GM10248 (cell line): ENCODE data around the gene AARS2.
A peak's percentile ranks its signal among the peaks of the same experiment; 100 is the strongest.

Source experiments
- CTCF ChIA-PET: fragments of 300-600 bp; sonication (Branson Sonifier 250); formaldehyde crosslinking; extraction: SDS; loops from one replicate; lab custom pipeline; 2021; ENCODE audit warnings: antibody characterized with exemption; lab: Yijun Ruan, JAX
- POLR2A ChIA-PET: fragments of 350-650 bp; sonication (Branson Sonifier 250); formaldehyde crosslinking; extraction: SDS; loops from one replicate; lab custom pipeline; 2020; ENCODE audit warnings: antibody characterized with exemption; lab: Yijun Ruan, JAX
- DNase-seq: peaks from one replicate; pipeline ENCODE4 v3.0.0; 2012; ENCODE audit errors: extremely low spot score
- TF ChIP-seq, protein P1 (sequence below): IDR thresholded peaks from 2 replicates; pipeline ENCODE4 v1.5.1; 2012; ENCODE audit warnings: mild to moderate bottlenecking, low read depth; ENCODE audit errors: extremely low read depth, missing control alignments, control extremely low read depth

Gene AARS2

DNA sequence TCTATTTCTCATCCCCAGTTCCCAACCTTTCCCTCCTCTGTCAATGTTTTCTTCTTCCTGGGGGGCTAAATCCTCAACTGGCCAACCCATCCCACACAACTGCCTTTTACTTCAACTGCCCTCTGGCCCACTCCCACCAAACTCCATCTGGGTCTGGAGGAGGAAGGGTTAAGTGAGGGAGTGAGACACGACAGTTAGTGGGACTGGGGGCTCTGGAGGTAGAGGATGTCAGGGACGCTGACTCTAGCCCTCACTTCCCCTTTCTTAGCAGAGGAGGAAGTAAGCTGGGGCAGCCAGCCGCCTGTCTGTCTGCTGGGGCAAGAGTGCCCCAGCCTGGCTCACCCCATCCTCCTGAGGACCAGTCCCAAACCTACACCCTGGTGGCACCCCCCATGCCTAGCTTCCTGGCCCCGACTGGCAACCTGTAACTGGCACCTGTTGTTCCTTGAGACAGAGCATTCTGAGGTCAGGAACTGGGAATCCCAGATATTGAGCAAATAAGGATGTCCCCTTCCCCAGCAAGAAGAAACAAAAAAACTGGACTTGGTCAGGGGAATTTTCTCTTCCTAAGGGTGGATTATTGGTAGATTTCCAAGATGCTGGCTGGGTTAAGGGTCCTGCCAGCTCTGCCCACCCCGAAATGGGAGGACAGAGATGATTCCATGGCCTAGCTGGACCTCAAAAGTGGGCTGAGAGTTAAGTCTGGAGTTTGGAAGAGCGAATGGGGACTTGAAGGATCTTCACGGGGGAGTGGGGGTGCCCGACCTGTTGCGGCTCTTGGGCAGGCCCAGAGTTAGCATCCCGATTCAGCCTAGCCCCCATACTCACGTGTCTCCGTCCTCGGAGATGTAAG, 48.8 kb downstream of the AARS2 start:
- TF ChIP-seq, protein P1, sequence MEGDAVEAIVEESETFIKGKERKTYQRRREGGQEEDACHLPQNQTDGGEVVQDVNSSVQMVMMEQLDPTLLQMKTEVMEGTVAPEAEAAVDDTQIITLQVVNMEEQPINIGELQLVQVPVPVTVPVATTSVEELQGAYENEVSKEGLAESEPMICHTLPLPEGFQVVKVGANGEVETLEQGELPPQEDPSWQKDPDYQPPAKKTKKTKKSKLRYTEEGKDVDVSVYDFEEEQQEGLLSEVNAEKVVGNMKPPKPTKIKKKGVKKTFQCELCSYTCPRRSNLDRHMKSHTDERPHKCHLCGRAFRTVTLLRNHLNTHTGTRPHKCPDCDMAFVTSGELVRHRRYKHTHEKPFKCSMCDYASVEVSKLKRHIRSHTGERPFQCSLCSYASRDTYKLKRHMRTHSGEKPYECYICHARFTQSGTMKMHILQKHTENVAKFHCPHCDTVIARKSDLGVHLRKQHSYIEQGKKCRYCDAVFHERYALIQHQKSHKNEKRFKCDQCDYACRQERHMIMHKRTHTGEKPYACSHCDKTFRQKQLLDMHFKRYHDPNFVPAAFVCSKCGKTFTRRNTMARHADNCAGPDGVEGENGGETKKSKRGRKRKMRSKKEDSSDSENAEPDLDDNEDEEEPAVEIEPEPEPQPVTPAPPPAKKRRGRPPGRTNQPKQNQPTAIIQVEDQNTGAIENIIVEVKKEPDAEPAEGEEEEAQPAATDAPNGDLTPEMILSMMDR: no peak
- peak; percentile 68 for DNase-seq
- CTCF ChIA-PET: interaction anchor here (0.8 to 7.3 kb wide), 4 partner anchors 11 to 91 kb away, joined by 3 to 182 read pairs (median 4); partner anchors contain the start of gene AARS2
- POLR2A ChIA-PET: interaction anchor here (1.6 kb wide), 1 partner anchor 18 kb away, joined by 8 read pairs; the partner anchor contains the start of gene HSP90AB1

DNA sequence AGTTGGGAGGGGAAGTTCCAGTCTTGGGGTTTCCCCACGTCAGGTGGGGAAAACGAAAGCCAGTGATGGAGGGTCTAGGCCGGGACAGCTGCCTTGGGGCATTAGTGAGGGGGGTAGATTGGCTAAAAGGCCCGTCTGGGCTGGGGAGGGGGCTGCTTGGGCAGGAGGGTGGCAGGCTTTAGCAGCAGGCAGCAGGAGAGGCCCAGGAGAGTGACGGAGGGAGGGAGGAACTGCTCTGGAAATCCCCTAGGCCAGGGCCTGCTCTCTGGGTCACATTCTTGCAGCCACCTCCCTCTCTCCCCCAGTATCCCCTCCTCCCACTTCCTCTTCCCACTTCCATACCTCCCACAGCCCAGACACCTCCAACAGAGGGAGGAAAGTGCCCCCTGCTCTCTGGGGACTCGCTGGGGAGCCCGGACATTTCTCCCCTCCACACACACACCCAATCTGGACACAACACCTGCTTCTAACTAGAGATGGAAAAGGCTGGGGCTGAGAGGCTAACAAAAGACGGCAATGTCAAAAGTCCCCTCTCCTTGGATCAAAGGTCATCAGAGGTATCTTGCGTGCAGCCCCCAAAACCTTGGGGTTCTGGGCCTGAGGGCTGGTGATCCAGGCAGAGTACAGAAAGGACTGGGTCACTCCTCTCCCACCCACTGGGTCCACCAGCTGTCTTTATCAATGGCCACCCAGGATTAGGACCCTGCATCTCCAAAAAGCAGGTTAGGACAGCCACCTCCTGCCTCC, 49.6 kb downstream of the AARS2 start:
- TF ChIP-seq, protein P1: no peak
- ChIA-PET CTCF (interaction anchor here (0.8 to 7.3 kb wide), 7 partner anchors 10 to 90 kb away, joined by 3 to 182 read pairs (median 5); partner anchors contain the start of gene AARS2), POLR2A (interaction anchor here (1.6 to 2.7 kb wide), 2 partner anchors 17 kb away, joined by 8 to 19 read pairs; partner anchors contain the start of gene HSP90AB1)
- peak; percentile 58 for DNase-seq

GRCh38 chr6:44262467-44263353, 50.4 kb downstream of the AARS2 start:
- DNase-seq: no peak
- TF ChIP-seq, protein P1: no peak
- CTCF ChIA-PET: interaction anchor here (0.8 to 2.0 kb wide), 11 partner anchors 10 to 188 kb away, joined by 3 to 16 read pairs (median 5); partner anchors contain the start of genes AARS2 and HSP90AB1
- POLR2A ChIA-PET: interaction anchor here (0.6 to 2.7 kb wide), 4 partner anchors 11 to 488 kb away, joined by 3 to 19 read pairs (median 6); partner anchors contain the start of gene HSP90AB1

- no peak for DNase-seq
- ChIA-PET CTCF (interaction anchor here (1.3 to 2.0 kb wide), 7 partner anchors 9 to 164 kb away, joined by 3 to 16 read pairs (median 6); partner anchors contain the start of genes AARS2 and HSP90AB1), POLR2A (interaction anchor here (0.6 to 2.7 kb wide), 3 partner anchors 10 to 15 kb away, joined by 3 to 19 read pairs (median 9); partner anchors contain the start of gene HSP90AB1)
These were observed 51.6 kb downstream of the AARS2 start for GRCh38 chr6:44261581-44261980.

More at GRCh38 chr6:44261581-44261980, 51.6 kb downstream of the AARS2 start:
- TF ChIP-seq, protein P1: no peak
